ENCODE data around the gene RAI14.

Gene RAI14

DNA sequence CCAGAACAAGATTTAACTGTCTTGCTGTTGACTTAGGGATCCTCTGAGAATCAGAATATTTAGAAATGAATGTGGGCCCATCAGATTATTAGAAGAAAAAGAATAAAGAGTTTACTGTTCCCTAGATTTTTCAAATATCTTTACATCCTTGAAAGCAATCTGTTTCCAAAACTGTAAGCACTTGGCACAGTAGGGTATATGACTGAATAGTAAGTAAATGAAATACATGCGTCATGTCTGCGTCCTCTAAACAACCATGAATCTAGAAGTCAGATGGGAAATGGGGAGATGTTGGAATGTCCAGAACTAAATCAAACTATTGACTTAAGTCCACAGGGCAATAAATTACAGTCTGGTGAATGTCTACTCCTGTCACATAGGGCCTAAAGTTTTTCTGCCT lies 209.0 kb downstream of the RAI14 start:
- TF ChIP-seq, protein P1, sequence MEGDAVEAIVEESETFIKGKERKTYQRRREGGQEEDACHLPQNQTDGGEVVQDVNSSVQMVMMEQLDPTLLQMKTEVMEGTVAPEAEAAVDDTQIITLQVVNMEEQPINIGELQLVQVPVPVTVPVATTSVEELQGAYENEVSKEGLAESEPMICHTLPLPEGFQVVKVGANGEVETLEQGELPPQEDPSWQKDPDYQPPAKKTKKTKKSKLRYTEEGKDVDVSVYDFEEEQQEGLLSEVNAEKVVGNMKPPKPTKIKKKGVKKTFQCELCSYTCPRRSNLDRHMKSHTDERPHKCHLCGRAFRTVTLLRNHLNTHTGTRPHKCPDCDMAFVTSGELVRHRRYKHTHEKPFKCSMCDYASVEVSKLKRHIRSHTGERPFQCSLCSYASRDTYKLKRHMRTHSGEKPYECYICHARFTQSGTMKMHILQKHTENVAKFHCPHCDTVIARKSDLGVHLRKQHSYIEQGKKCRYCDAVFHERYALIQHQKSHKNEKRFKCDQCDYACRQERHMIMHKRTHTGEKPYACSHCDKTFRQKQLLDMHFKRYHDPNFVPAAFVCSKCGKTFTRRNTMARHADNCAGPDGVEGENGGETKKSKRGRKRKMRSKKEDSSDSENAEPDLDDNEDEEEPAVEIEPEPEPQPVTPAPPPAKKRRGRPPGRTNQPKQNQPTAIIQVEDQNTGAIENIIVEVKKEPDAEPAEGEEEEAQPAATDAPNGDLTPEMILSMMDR (IDR thresholded peaks at IDR 0.05; ENCODE audit: control extremely low read depth, extremely low read depth, low read depth, missing control alignments): no peak
- POLR2A ChIA-PET: no interaction called here
- CTCF ChIA-PET: no interaction called here
- DNase-seq (ENCODE audit: extremely low spot score): no peak

DNA sequence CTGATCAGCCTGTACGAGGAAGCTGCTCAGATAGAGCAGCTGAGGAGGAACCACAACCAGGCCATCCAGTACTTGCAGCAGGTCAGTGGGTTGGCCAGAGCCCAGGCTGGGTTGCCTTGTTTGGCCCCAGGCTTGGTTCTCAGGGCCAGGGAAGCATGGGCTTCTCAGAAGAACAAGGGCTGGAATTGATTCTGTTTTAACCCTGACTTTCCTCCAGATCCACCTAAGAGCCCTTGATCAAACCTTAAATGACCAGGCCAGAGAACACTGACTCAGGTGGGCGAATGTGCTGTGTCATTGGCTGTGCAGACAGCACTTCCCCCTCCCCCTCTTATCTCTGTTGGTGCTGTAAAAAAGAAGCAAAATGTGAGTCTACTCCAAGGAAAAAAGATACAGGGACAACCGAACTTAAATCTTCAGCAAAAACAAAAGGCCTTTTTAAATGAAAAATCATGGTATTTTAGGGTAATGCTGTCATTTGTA lies 210.9 kb downstream of the RAI14 start:
- CTCF ChIA-PET: interaction anchor here (1.2 to 4.1 kb wide), 3 partner anchors 13 to 31 kb away, joined by 3 to 15 read pairs (median 4); no protein-coding TSS in a partner anchor
- POLR2A ChIA-PET: no interaction called here
- DNase-seq (ENCODE audit: extremely low spot score): no peak
- TF ChIP-seq, protein P1 (IDR thresholded peaks at IDR 0.05; ENCODE audit: control extremely low read depth, extremely low read depth, low read depth, missing control alignments): no peak

DNA sequence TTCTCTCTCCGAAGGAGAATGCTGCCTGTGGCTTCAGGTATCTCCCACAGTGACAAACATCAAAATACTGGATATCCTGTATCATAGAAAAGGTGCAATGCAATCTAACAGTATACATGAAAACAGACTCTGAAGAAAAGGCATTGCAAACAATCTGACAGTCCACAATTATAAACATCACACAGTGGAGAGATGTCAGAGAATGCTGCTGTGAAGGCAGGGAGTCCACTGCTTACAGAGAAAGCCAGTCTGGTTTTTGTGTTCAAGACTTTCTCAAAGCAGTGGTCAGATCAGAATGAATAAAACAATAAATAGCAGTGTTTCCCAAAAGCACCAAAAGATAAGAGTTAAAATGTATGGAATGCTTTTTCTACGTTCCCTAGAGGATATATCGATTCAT lies 211.5 kb downstream of the RAI14 start:
- POLR2A ChIA-PET: no interaction called here
- CTCF ChIA-PET: interaction anchor here (1.2 to 4.1 kb wide), 3 partner anchors 22 to 108 kb away, joined by 3 to 15 read pairs (median 3); no protein-coding TSS in a partner anchor
- TF ChIP-seq, protein P1 (IDR thresholded peaks at IDR 0.05; ENCODE audit: control extremely low read depth, extremely low read depth, low read depth, missing control alignments): no peak
- DNase-seq (ENCODE audit: extremely low spot score): no peak

DNA sequence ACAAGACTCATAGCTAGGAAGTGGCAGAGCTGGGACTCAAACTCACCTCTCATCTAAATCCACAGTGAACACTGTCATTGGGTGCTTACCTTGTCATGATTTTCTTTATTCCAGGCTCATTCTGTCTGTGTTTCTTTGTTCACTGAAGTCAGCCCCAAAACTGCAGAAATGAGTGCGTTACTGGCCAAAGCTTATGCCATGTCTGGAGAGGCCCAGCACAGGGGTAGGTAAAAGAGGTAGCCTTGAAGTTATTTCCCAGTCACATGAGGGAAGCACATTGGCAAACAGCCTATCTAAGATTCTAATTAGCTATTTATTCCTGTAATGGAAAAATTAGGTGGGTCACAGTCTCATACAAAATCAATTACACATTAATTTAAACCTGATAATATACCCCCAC lies 212.7 kb downstream of the RAI14 start:
- TF ChIP-seq, protein P1 (IDR thresholded peaks at IDR 0.05; ENCODE audit: control extremely low read depth, extremely low read depth, low read depth, missing control alignments): no peak
- DNase-seq (ENCODE audit: extremely low spot score): no peak
- ChIA-PET CTCF (interaction anchor here (0.8 to 4.1 kb wide), 5 partner anchors 17 to 345 kb away, joined by 3 to 15 read pairs (median 3); no protein-coding TSS in a partner anchor), POLR2A (no interaction called here)

DNA sequence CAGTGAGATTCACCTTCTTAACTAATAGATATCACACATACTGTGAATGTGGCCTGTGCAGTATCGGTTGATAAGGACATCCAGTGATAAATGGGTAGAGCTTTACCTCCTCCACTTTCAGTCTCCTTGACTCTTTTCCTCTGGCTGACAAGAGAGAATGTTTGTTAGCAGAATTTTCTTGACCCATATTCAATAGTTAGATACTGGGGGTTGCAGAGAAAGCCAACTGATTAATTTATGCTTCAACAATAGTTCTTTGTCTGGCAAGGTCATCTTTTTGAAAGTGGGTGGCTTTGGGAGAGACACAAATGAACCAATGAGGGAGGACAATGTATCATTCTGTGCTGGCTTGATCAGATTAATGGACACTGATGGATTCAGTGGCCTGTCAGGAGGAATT lies 213.1 kb downstream of the RAI14 start:
- ChIA-PET POLR2A (no interaction called here), CTCF (interaction anchor here (0.8 to 4.1 kb wide), 7 partner anchors 15 to 346 kb away, joined by 3 to 15 read pairs (median 3); no protein-coding TSS in a partner anchor)
- TF ChIP-seq, protein P1 (IDR thresholded peaks at IDR 0.05; ENCODE audit: control extremely low read depth, extremely low read depth, low read depth, missing control alignments): no peak
- DNase-seq (ENCODE audit: extremely low spot score): no peak

DNA sequence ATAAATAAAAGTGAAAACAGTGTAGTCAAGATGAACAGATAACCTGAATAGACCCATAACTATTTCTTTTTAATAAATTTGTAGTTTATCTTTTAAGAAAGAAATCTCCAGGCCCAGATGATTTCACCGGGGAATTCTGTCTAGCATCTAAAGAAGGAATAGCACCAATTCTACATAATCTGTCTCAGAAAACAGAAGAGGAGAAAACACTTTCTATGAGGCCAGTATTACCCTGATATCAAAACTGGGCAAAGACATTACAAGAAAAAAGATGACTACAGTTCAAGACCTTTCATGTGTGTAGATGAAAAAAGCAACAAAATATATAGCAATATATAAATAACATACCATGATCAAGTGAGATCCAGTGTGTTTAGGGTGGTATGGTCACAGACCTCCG lies 214.3 kb downstream of the RAI14 start:
- TF ChIP-seq, protein P1 (IDR thresholded peaks at IDR 0.05; ENCODE audit: control extremely low read depth, extremely low read depth, low read depth, missing control alignments): no peak
- CTCF ChIA-PET: interaction anchor here (0.6 to 4.1 kb wide), 4 partner anchors 16 to 373 kb away, joined by 3 to 15 read pairs (median 3); no protein-coding TSS in a partner anchor
- no peak for DNase-seq (ENCODE audit: extremely low spot score)
- POLR2A ChIA-PET: no interaction called here

Measured in GM10248 (cell line).